ENCODE data around the gene GID4.

Gene GID4

DNA sequence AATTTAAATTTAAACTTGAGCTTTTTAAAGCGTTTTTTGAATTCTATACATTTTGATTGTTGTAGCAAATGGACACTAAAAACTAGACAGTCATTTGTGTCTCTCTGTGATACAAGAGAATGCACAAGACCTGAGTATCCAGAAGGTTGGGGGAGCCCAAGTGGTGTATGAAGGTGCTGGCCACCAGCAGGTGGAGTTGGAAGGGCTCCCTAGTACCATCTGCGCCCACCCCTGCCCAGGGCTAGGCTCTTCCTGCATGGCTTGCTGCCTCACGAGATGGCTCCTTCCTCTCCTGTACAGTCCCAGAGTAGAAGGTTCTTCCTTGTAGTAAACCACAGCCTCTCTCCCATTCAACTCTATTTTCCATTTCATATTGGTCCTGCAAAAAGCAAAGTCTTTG lies 17.0 kb downstream of the GID4 start:
- TF ChIP-seq SIN3A (IDR thresholded peaks at IDR 0.05; ENCODE audit: borderline replicate concordance, insufficient read depth, low read length) (no peak), TAF1 (IDR thresholded peaks at IDR 0.05; ENCODE audit: borderline replicate concordance, insufficient read depth, low read length) (no peak), POLR2AphosphoS5 (IDR thresholded peaks at IDR 0.05; ENCODE audit: low read depth, low read length) (no peak), FOXP2 (optimal IDR thresholded peaks at IDR 0.05; ENCODE audit: borderline replicate concordance, extremely low read depth, extremely low read length, insufficient read depth) (no peak)
- TF ChIP-seq, protein P1, sequence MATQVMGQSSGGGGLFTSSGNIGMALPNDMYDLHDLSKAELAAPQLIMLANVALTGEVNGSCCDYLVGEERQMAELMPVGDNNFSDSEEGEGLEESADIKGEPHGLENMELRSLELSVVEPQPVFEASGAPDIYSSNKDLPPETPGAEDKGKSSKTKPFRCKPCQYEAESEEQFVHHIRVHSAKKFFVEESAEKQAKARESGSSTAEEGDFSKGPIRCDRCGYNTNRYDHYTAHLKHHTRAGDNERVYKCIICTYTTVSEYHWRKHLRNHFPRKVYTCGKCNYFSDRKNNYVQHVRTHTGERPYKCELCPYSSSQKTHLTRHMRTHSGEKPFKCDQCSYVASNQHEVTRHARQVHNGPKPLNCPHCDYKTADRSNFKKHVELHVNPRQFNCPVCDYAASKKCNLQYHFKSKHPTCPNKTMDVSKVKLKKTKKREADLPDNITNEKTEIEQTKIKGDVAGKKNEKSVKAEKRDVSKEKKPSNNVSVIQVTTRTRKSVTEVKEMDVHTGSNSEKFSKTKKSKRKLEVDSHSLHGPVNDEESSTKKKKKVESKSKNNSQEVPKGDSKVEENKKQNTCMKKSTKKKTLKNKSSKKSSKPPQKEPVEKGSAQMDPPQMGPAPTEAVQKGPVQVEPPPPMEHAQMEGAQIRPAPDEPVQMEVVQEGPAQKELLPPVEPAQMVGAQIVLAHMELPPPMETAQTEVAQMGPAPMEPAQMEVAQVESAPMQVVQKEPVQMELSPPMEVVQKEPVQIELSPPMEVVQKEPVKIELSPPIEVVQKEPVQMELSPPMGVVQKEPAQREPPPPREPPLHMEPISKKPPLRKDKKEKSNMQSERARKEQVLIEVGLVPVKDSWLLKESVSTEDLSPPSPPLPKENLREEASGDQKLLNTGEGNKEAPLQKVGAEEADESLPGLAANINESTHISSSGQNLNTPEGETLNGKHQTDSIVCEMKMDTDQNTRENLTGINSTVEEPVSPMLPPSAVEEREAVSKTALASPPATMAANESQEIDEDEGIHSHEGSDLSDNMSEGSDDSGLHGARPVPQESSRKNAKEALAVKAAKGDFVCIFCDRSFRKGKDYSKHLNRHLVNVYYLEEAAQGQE (IDR thresholded peaks at IDR 0.05; ENCODE audit: insufficient read depth in 1 of 2, low read depth in 2 of 2, low read length in 2 of 2): no peak

DNA sequence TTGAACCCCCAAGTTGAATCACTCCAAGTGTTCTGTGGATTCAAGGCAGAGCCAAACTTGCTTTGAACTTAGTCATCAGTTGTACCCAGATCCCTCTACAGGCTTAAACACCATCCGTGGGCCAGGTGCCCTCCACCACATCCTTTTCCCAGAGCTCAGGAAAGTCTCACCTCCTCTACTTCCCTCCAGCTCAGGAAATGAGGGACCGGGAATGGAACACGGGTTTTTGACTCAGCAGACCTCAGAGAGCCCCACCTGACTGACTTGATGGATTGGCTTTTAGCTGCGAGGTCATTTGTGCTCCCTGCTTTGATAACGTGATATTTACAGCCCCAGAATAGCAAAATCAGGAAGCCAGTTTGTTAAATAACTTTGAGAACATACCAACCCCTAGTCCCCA lies 20.1 kb downstream of the GID4 start:
- no peak for TF ChIP-seq FOXP2 (optimal IDR thresholded peaks at IDR 0.05; ENCODE audit: borderline replicate concordance, extremely low read depth, extremely low read length, insufficient read depth)
- TF ChIP-seq POLR2AphosphoS5 (IDR thresholded peaks at IDR 0.05; ENCODE audit: low read depth, low read length): no peak
- TF ChIP-seq, protein P1 (IDR thresholded peaks at IDR 0.05; ENCODE audit: insufficient read depth in 1 of 2, low read depth in 2 of 2, low read length in 2 of 2): no peak
- TF ChIP-seq SIN3A (IDR thresholded peaks at IDR 0.05; ENCODE audit: borderline replicate concordance, insufficient read depth, low read length): no peak
- no peak for TF ChIP-seq TAF1 (IDR thresholded peaks at IDR 0.05; ENCODE audit: borderline replicate concordance, insufficient read depth, low read length)

DNA sequence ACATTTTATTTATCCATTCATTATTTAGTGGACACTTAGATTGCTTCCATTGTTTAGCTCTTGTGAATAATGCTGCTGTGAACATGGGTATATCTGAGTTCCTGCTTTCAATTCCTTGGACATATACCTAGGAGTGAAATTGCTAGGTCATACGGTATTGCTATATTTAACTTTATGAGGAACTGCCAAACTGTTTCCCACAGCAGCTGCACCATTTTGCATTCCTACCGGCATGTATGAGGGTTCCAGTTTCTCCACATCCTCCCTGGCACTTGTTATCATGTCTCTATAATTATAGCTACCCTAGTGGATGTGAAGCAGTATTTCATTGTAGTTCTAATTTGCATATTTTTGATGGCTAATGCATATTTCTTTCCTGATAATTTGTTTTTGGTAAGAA lies 24.8 kb downstream of the GID4 start:
- TF ChIP-seq TAF1 (IDR thresholded peaks at IDR 0.05; ENCODE audit: borderline replicate concordance, insufficient read depth, low read length) (no peak), FOXP2 (optimal IDR thresholded peaks at IDR 0.05; ENCODE audit: borderline replicate concordance, extremely low read depth, extremely low read length, insufficient read depth) (no peak), POLR2AphosphoS5 (IDR thresholded peaks at IDR 0.05; ENCODE audit: low read depth, low read length) (no peak), SIN3A (IDR thresholded peaks at IDR 0.05; ENCODE audit: borderline replicate concordance, insufficient read depth, low read length) (no peak)
- TF ChIP-seq, protein P1 (IDR thresholded peaks at IDR 0.05; ENCODE audit: insufficient read depth in 1 of 2, low read depth in 2 of 2, low read length in 2 of 2): no peak

DNA sequence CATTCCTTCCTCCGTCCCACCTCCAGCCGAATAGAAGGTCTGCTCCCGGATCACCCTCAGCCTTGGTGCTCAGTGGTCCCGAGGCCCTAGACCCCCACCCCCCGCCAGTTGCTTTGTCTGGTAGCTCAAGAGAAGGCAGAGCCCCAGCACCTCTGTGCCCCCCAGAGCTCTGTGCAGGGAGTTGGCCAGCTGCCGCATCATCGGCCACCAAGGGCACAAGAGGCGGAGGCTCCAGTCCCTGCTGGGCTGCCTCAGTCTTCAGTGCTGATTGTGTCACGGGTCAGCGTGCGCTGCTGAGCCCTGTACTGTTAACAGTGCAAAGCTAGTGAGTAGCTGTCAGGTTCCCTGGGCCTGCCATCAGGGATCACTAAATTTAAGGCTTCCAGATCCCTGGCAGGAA lies 26.3 kb downstream of the GID4 start:
- TF ChIP-seq POLR2AphosphoS5 (IDR thresholded peaks at IDR 0.05; ENCODE audit: low read depth, low read length): no peak
- TF ChIP-seq, protein P1 (IDR thresholded peaks at IDR 0.05; ENCODE audit: insufficient read depth in 1 of 2, low read depth in 2 of 2, low read length in 2 of 2): no peak
- TF ChIP-seq TAF1 (IDR thresholded peaks at IDR 0.05; ENCODE audit: borderline replicate concordance, insufficient read depth, low read length): no peak
- TF ChIP-seq FOXP2 (optimal IDR thresholded peaks at IDR 0.05; ENCODE audit: borderline replicate concordance, extremely low read depth, extremely low read length, insufficient read depth): no peak
- no peak for TF ChIP-seq SIN3A (IDR thresholded peaks at IDR 0.05; ENCODE audit: borderline replicate concordance, insufficient read depth, low read length)

DNA sequence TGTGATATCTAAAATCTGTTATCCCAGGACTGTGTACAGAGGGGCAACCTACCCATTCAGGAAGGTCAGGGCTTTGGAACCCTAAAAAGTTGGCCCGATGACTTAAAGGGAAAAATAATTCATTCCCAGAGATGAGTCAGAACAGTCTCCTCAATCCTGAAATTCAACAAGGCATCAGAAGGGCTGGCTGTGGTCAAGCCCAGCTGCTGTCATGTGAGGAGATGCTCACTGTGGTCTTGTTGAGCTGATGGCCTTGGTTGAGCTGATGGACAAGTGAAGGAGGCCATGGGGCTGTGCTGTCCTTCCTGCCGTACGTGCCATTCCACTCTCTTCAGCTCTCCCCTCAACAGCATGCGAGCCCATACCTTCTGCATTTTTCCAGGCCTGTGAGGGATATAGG lies 27.7 kb downstream of the GID4 start:
- TF ChIP-seq SIN3A (IDR thresholded peaks at IDR 0.05; ENCODE audit: borderline replicate concordance, insufficient read depth, low read length) (no peak), FOXP2 (optimal IDR thresholded peaks at IDR 0.05; ENCODE audit: borderline replicate concordance, extremely low read depth, extremely low read length, insufficient read depth) (no peak)
